GM18505 (cell line): ENCODE measurements around the gene MBTPS1.

Source experiments
- ATAC-seq: cut with Tn5 transposase; IDR thresholded peaks from one replicate; pipeline ENCODE4 v1.9.1; 2021; ENCODE audit not compliant: unreplicated experiment
- POLR2A ChIP-seq: IDR thresholded peaks from 4 replicates; pipeline ENCODE4 v1.6.1; 2011; ENCODE audit warnings: borderline replicate concordance; ENCODE audit not compliant: insufficient read depth, insufficient read length; ENCODE audit errors: extremely low read depth

Gene MBTPS1

GRCh38 chr16:84054271-84054670 is 62.5 kb downstream of the MBTPS1 start:
- no peak for ATAC-seq
- TF ChIP-seq POLR2A: no peak

- no peak for ATAC-seq
- TF ChIP-seq POLR2A: no peak
Observed at GRCh38 chr16:84053237-84053636, 63.5 kb downstream of the MBTPS1 start.

- no peak for TF ChIP-seq POLR2A
- no peak for ATAC-seq
Observed at GRCh38 chr16:84052071-84052622, 64.6 kb downstream of the MBTPS1 start.

GRCh38 chr16:84050316-84050715 is 66.4 kb downstream of the MBTPS1 start:
- no peak for ATAC-seq
- TF ChIP-seq POLR2A: no peak

GRCh38 chr16:84049403-84050060 is 67.2 kb downstream of the MBTPS1 start:
- no peak for ATAC-seq

GRCh38 chr16:84048871-84049270 is 67.9 kb downstream of the MBTPS1 start:
- no peak for TF ChIP-seq POLR2A
- ATAC-seq: no peak

More at GRCh38 chr16:84049403-84050060, 67.2 kb downstream of the MBTPS1 start:
- no peak for TF ChIP-seq POLR2A

- no peak for TF ChIP-seq POLR2A
- no peak for ATAC-seq
Observed at GRCh38 chr16:84048270-84048669, 68.5 kb downstream of the MBTPS1 start.

- no peak for ATAC-seq
- no peak for TF ChIP-seq POLR2A
Observed at GRCh38 chr16:84047626-84048025, 69.1 kb downstream of the MBTPS1 start.

GRCh38 chr16:84047206-84047605 is 69.5 kb downstream of the MBTPS1 start:
- ATAC-seq: no peak
- no peak for TF ChIP-seq POLR2A

GRCh38 chr16:84045818-84046470 is 70.8 kb downstream of the MBTPS1 start:
- no peak for ATAC-seq
- no peak for TF ChIP-seq POLR2A

- ATAC-seq: no peak
- no peak for TF ChIP-seq POLR2A
Observed at GRCh38 chr16:84045001-84045817, 71.5 kb downstream of the MBTPS1 start.

GRCh38 chr16:84044118-84044488 is 72.6 kb downstream of the MBTPS1 start:
- no peak for TF ChIP-seq POLR2A
- ATAC-seq: no peak

GRCh38 chr16:84043486-84044117 is 73.1 kb downstream of the MBTPS1 start:
- no peak for ATAC-seq
- no peak for TF ChIP-seq POLR2A
